Measurements from ENCODE around the gene TYSND1. TPM values are rescaled to one million over a fixed set of nuclear protein-coding genes. Genes with fewer than 3 reads are reported as not detected.
"Not testable (repeated sequence)": the region's sequence is repeated elsewhere in the genome, so short reads cannot be mapped to it uniquely, and the experiment has no call there.

Gene TYSND1
- 10 to 100 TPM in 1 of 2 donors, 1 to 10 TPM in 1; 9.6 to 16.4 TPM for total RNA-seq

GRCh38 chr10:70146489-70147258 lies at the start of gene TYSND1:
TYSND1 (minus strand) TSS chr10:70146700; CDS start chr10:70146586, 114 bp downstream.
- Mint-ChIP-seq H3K4me3 (peak within 1 kb of the TSS; percentile 85), H3K36me3 (ENCODE audit: low read depth) (peaks cover 48% of the 10 kb centered on the region), H3K27me3 (no peaks in the 10 kb centered on the region), H3K27ac (peak within 1 kb of the TSS; percentile 91), H3K4me1 (peaks cover 14% of the 10 kb centered on the region), H3K9me3 (no peaks in the 10 kb centered on the region)
- ATAC-seq (replicated peaks): peak; percentile 92

- Mint-ChIP-seq H3K4me3 (no peak overlapping the region), H3K4me1 (no peaks in the 10 kb centered on the region), H3K9me3 (no peaks in the 10 kb centered on the region), H3K36me3 (ENCODE audit: low read depth) (peaks cover 23% of the 10 kb centered on the region), H3K27ac (no peak overlapping the region), H3K27me3 (no peaks in the 10 kb centered on the region)
- ATAC-seq (replicated peaks): no peak
Observed at GRCh38 chr10:70193391-70193844, 46.9 kb upstream of the TYSND1 start.

- no peak for ATAC-seq (replicated peaks)
- Mint-ChIP-seq H3K27me3 (no peaks in the 10 kb centered on the region), H3K4me3 (no peak overlapping the region), H3K27ac (no peak overlapping the region), H3K4me1 (no peaks in the 10 kb centered on the region), H3K9me3 (no peaks in the 10 kb centered on the region), H3K36me3 (ENCODE audit: low read depth) (peaks cover 13% of the 10 kb centered on the region)
Observed at GRCh38 chr10:70192326-70192968, 45.9 kb upstream of the TYSND1 start.

- Mint-ChIP-seq H3K4me3 (no peak overlapping the region), H3K27me3 (no peaks in the 10 kb centered on the region), H3K27ac (no peak overlapping the region), H3K36me3 (ENCODE audit: low read depth) (peaks cover 8% of the 10 kb centered on the region), H3K9me3 (no peaks in the 10 kb centered on the region), H3K4me1 (no peaks in the 10 kb centered on the region)
- ATAC-seq (replicated peaks): no peak
Observed at GRCh38 chr10:70191972-70192305, 45.4 kb upstream of the TYSND1 start.

- Mint-ChIP-seq H3K4me3 (no peak overlapping the region), H3K27ac (no peak overlapping the region), H3K9me3 (no peaks in the 10 kb centered on the region), H3K36me3 (ENCODE audit: low read depth) (peaks cover 2% of the 10 kb centered on the region), H3K4me1 (no peaks in the 10 kb centered on the region), H3K27me3 (no peaks in the 10 kb centered on the region)
- ATAC-seq (replicated peaks): no peak
Observed at GRCh38 chr10:70191161-70191971, 44.9 kb upstream of the TYSND1 start.

- Mint-ChIP-seq H3K27me3 (no peaks in the 10 kb centered on the region), H3K4me3 (no peak overlapping the region), H3K4me1 (no peaks in the 10 kb centered on the region), H3K27ac (no peak overlapping the region), H3K36me3 (ENCODE audit: low read depth) (no peaks in the 10 kb centered on the region), H3K9me3 (no peaks in the 10 kb centered on the region)
- no peak for ATAC-seq (replicated peaks)
Observed at GRCh38 chr10:70190581-70190980, 44.1 kb upstream of the TYSND1 start.

- Mint-ChIP-seq H3K4me1 (no peaks in the 10 kb centered on the region), H3K36me3 (ENCODE audit: low read depth) (no peaks in the 10 kb centered on the region), H3K9me3 (no peaks in the 10 kb centered on the region), H3K27me3 (no peaks in the 10 kb centered on the region), H3K4me3 (no peak overlapping the region), H3K27ac (no peak overlapping the region)
- no peak for ATAC-seq (replicated peaks)
Observed at GRCh38 chr10:70190102-70190501, 43.6 kb upstream of the TYSND1 start.

GRCh38 chr10:70188768-70189167 lies 42.3 kb upstream of the TYSND1 start:
- Mint-ChIP-seq H3K36me3 (ENCODE audit: low read depth) (no peaks in the 10 kb centered on the region), H3K27me3 (no peaks in the 10 kb centered on the region), H3K27ac (no peak overlapping the region), H3K4me3 (no peak overlapping the region), H3K4me1 (no peaks in the 10 kb centered on the region), H3K9me3 (no peaks in the 10 kb centered on the region)
- no peak for ATAC-seq (replicated peaks)

- Mint-ChIP-seq H3K4me3 (no peak overlapping the region), H3K4me1 (no peaks in the 10 kb centered on the region), H3K27ac (no peak overlapping the region), H3K9me3 (no peaks in the 10 kb centered on the region), H3K36me3 (ENCODE audit: low read depth) (no peaks in the 10 kb centered on the region), H3K27me3 (no peaks in the 10 kb centered on the region)
- no peak for ATAC-seq (replicated peaks)
Observed at GRCh38 chr10:70186571-70186970, 40.1 kb upstream of the TYSND1 start.

- H3K4me3 Mint-ChIP-seq: no peak overlapping the region
- ATAC-seq (replicated peaks): no peak
- no peaks in the 10 kb centered on the region for H3K27me3 Mint-ChIP-seq
- H3K27ac Mint-ChIP-seq: no peak overlapping the region
- no peaks in the 10 kb centered on the region for H3K36me3 Mint-ChIP-seq (ENCODE audit: low read depth)
- H3K4me1 Mint-ChIP-seq: no peaks in the 10 kb centered on the region
- no peaks in the 10 kb centered on the region for H3K9me3 Mint-ChIP-seq
Observed at GRCh38 chr10:70186090-70186489, 39.6 kb upstream of the TYSND1 start.

- H3K27me3 Mint-ChIP-seq: peaks cover 3% of the 10 kb centered on the region
- H3K36me3 Mint-ChIP-seq (ENCODE audit: low read depth): no peaks in the 10 kb centered on the region
- no peak overlapping the region for H3K27ac Mint-ChIP-seq
- no peak overlapping the region for H3K4me3 Mint-ChIP-seq
- no peaks in the 10 kb centered on the region for H3K9me3 Mint-ChIP-seq
- H3K4me1 Mint-ChIP-seq: no peaks in the 10 kb centered on the region
- no peak for ATAC-seq (replicated peaks)
Observed at GRCh38 chr10:70183304-70183703, 36.8 kb upstream of the TYSND1 start.

GRCh38 chr10:70179209-70179608 lies 32.7 kb upstream of the TYSND1 start:
- not testable (repeated sequence) for H3K4me1 Mint-ChIP-seq; H3K36me3 Mint-ChIP-seq (ENCODE audit: low read depth); H3K4me3 Mint-ChIP-seq; H3K9me3 Mint-ChIP-seq; ATAC-seq (replicated peaks); H3K27ac Mint-ChIP-seq; H3K27me3 Mint-ChIP-seq

- Mint-ChIP-seq H3K27ac (no peak overlapping the region), H3K27me3 (peaks cover 4% of the 10 kb centered on the region), H3K4me3 (no peak overlapping the region)
Observed at GRCh38 chr10:70178139-70178725, 31.7 kb upstream of the TYSND1 start.

GRCh38 chr10:70176441-70176840 lies 29.9 kb upstream of the TYSND1 start:
- Mint-ChIP-seq H3K9me3 (no peaks in the 10 kb centered on the region), H3K27ac (no peak overlapping the region), H3K4me3 (no peak overlapping the region), H3K27me3 (peaks cover 4% of the 10 kb centered on the region), H3K4me1 (peaks cover 10% of the 10 kb centered on the region), H3K36me3 (ENCODE audit: low read depth) (no peaks in the 10 kb centered on the region)
- ATAC-seq (replicated peaks): no peak

More at GRCh38 chr10:70178139-70178725, 31.7 kb upstream of the TYSND1 start:
- Mint-ChIP-seq H3K36me3 (ENCODE audit: low read depth) (no peaks in the 10 kb centered on the region), H3K9me3 (no peaks in the 10 kb centered on the region), H3K4me1 (peaks cover 7% of the 10 kb centered on the region)
- no peak for ATAC-seq (replicated peaks)

All from activated T-helper 17 cell treated with anti-CD3 and anti-CD28 coated beads, Interleukin-2, amount 50 U/mL, for 72 hours (primary cell).